Left hindlimb (tissue), 1 donor: ENCODE measurements around the gene ABCA3.
A peak's percentile ranks its signal among the peaks of the same experiment; 100 is the strongest.

Experiments
- DNase-seq: peaks from one replicate; pipeline ENCODE4 v3.0.0-alpha.2; 2018

ABCA3 gene

GRCh38 chr16:2350500-2350899, 10.0 kb upstream of the ABCA3 start:
- DNase-seq, result no peak

- DNase-seq, result no peak
These were observed 2.7 kb upstream of the ABCA3 start for GRCh38 chr16:2343211-2343610.

GRCh38 chr16:2341456-2342447, 1.2 kb upstream of the ABCA3 start:
- peak; percentile 38 for DNase-seq

- peak; percentile 54 for DNase-seq
These were observed 725 bp downstream of the ABCA3 start for GRCh38 chr16:2339521-2340484.

GRCh38 chr16:2337431-2338296, 2.9 kb downstream of the ABCA3 start:
- DNase-seq, result no peak

GRCh38 chr16:2335286-2335895, 5.1 kb downstream of the ABCA3 start:
- no peak for DNase-seq

GRCh38 chr16:2333772-2334379, 6.7 kb downstream of the ABCA3 start:
- DNase-seq, result no peak

GRCh38 chr16:2333231-2333630, 7.3 kb downstream of the ABCA3 start:
- DNase-seq, result no peak

GRCh38 chr16:2331931-2332267, 8.6 kb downstream of the ABCA3 start:
- no peak for DNase-seq

- no peak for DNase-seq
These were observed 9.2 kb downstream of the ABCA3 start for GRCh38 chr16:2331199-2331930.

- no peak for DNase-seq
These were observed 11.0 kb downstream of the ABCA3 start for GRCh38 chr16:2329532-2329931.

- no peak for DNase-seq
These were observed 12.1 kb downstream of the ABCA3 start for GRCh38 chr16:2328428-2328827.

GRCh38 chr16:2326191-2326590, 14.3 kb downstream of the ABCA3 start:
- DNase-seq, result no peak

- no peak for DNase-seq
These were observed 14.7 kb downstream of the ABCA3 start for GRCh38 chr16:2325791-2326190.

GRCh38 chr16:2325181-2325580, 15.3 kb downstream of the ABCA3 start:
- DNase-seq, result no peak

GRCh38 chr16:2324296-2324859, 16.1 kb downstream of the ABCA3 start:
- DNase-seq, result no peak

GRCh38 chr16:2323701-2324100, 16.8 kb downstream of the ABCA3 start:
- DNase-seq, result no peak

- DNase-seq, result no peak
These were observed 20.9 kb downstream of the ABCA3 start for GRCh38 chr16:2319606-2320005.

GRCh38 chr16:2317231-2318020, 23.1 kb downstream of the ABCA3 start:
- no peak for DNase-seq
